Suppressor macrophage treated with lipopolysaccharide for 4 hours (primary cell): Measurements from ENCODE around the gene MROH7.

Experiments used
- DNase-seq: peaks from one replicate; pipeline ENCODE4 v3.0.0-alpha.2; 2020

MROH7 gene

DNA sequence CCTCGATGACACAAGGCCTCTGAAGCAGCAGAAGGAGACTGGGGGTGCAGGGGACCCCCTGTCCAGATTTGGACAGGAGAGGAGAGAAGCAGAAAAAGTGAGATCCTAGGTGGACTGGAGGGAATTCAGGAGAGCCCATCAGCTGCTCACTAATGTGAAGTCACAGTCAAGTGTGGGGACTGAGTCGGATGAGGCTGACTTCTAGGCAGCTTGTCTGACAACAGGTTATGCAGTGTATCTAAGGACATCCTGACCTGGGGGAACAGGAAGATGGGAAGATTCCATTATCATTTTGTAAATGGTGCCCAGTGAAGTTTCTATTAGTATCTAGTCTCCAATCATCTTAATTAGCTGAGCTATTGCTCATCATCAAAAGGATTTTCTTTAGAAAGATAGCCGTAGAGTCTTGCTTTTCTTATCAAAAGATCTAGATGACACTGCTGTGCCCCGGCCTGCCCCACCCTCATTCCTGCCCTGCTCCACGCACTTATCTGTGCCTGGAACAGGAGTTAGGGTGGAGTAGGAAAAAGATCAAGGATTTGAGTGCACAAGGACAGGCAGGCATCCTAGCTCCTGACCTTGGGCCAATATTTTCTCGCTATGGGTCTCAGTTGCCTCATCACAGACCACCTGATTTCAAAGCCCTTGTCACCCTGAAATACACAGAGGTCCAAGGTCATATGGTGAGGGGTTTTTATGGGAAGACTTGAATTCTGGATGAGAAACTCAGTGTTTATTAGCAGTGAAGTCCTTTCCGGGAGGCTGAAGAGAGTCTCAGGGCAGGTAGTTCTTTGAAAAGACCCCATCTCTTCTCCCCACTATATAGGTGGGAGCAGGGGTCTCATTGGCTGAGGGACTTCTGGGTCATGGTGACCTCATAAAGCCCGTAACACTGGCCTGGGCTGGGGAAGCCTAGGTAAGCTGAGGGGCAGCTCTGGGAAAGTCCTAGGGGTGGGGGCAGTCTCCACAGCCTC lies at the start of gene MROH7:
TSS of gene MROH7 (plus strand) at position 924 of the 974 bp plus-strand sequence. CDS start 11,141 bp downstream, outside the sequence.
- DNase-seq: no peak

DNA sequence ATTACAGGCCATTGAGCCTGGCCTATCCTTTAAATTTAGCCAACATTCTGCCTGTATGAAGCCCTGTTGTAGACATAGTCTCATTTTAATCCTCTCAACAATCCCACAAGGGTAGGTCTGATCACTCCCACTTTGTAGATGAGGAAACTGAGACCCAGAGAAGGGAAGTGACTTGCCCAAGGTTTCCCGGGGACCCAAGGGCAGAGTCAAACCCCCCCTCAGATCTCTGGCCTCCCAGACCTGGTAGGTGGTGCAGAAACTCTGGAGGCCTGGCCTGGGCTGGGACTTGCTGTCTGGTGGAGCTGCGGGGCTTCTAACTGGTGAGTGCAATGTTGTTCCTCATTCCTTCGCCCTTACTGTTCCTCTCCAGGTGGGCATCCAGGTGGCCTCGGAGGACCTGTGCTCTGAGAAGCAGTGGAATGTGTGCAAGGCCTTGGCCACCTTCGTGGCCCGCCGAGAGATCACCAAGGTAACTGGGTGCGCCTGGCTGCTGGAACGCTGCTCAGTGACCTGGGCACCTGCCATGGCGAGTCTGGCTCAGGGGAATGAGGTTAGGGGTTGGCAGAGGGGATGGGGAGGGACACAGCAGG lies 47.9 kb upstream of the MROH7 start:
- DNase-seq: no peak

DNA sequence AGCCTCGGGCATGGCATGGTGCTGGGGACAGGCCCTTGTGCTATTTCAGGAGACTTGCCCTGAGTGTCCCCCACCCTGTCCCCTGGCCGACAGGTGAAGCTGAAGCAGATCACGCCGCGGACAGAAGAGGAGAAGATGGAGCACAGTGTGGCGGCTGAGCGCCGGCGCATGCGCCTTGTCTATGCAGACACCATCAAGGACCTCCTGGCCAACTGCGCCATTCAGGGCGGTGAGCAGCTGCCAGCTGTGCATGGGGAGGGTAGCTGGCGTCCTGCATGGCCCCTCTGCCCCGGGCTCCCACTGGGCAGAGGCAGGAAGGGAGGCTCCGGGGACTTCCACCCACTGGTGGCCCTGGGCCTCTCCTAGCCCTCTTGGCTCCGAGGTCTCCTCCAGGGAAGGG lies 47.1 kb upstream of the MROH7 start:
- no peak for DNase-seq

DNA sequence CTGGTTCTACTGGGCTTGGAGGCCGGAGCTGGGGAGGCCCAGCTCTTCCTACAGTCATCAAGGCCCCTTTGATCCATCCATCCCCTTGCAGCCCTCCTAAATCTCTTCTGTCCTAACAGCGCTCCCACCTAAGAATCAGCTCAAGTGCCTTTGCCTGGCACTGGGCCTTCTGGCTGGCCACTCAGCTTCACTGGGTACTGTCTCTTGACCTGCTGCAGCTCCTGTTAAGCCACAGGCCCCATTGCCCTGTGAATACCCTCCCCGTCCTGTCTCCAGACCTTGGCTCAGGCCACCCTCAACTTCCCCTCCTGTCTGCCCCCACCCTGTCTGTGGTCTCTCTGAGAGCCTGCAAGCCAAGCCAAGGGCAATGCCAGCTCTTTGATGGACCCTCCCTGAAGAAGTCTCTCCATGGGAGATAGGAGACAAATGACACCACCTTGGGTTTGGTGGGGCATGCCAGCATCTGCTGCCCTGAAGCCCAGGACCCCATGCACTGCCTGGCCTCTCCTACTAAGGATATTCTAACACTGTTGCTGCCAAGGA lies 45.6 kb upstream of the MROH7 start:
- DNase-seq: no peak

GRCh38 chr1:54596756-54597155 lies 44.8 kb upstream of the MROH7 start:
- no peak for DNase-seq

- DNase-seq: no peak
Measured at GRCh38 chr1:54597455-54598030, 44.0 kb upstream of the MROH7 start.

- no peak for DNase-seq
Measured at GRCh38 chr1:54599211-54599823, 42.3 kb upstream of the MROH7 start.

GRCh38 chr1:54600947-54601721 lies 40.5 kb upstream of the MROH7 start:
- no peak for DNase-seq

GRCh38 chr1:54601730-54602129 lies 39.9 kb upstream of the MROH7 start:
- no peak for DNase-seq

GRCh38 chr1:54602554-54602953 lies 39.0 kb upstream of the MROH7 start:
- DNase-seq: no peak

DNA sequence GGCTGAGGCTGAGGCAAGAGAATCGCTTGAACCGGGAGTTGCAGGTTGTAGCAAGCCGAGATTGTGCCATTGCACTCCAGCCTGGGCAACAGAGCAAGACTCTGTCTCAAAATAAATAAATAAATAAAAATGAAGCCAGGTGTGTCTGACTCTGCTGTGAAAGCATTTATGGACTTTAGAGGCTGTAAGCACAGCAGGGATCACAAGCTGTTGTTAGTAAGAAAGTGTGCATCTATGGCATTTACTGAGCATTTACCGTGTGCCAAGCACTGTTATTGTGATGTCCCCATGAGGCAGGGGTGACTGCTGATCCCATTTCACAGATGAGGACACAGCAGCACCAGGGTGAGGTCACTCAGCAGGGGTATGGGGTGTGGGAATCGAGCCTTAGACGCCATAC lies 38.3 kb upstream of the MROH7 start:
- DNase-seq: no peak

DNA sequence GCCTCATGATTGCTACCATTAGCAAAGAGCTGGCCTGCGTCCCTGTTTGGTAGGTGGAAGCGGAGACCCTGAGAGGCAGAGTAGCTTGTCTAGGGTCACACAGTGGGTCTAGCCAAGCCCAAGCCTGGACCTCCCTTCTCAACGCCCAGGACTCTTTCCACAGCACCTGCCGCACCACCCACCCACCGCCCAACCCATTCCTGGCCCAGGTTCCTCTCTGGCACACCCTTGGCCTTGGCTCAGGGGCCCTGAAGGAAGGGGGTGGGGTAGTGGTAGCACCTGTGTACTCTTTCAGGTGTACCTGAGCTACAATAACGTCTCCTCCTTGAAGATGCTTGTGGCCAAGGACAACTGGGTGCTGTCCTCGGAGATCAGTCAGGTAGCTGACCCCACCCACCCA lies 37.5 kb upstream of the MROH7 start:
- no peak for DNase-seq

- no peak for DNase-seq
Measured at GRCh38 chr1:54604572-54605370, 36.8 kb upstream of the MROH7 start.

DNA sequence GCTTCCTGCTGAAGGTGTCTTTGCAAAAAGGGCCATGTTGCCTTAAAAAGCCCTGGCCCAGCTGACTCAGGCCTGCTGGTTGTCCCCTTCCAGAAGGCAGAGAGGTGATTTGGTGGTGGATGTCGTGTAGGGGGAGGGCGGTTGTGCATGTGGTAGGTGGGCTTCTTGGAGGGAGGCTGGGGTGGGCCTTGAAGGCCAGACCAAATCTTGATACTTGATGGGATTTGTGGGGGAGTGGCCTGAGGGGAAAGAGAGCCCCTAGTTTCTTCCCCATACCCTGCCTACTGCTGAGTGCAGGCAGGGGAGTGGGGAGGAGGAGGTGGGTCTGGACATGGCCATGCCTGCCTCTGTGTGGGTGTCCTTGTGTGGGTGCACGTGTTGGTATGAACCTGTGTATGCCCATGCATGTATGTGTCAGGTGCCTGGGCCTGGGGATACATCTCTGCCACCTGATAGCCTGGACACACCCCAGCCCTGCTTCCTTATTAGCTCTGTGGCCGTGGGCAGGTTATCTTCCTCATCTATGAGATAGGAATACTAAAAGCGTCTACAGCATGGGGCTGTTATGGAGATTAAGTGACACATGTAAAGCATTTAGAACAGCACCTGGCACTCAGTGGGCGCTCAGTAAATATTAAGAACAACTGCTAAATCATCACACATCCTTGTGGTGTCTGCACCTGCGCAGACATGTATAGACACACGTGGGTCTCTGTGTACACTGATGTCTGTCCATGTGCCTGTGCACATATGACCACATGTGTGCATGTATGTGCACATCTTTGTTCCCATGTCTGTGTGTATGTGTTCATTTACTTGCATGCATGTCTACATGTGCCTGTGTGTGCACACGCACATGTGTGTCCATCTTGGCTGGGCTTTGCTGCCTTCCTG lies 35.2 kb upstream of the MROH7 start:
- no peak for DNase-seq

GRCh38 chr1:54606990-54607325 lies 34.6 kb upstream of the MROH7 start:
- DNase-seq: no peak

DNA sequence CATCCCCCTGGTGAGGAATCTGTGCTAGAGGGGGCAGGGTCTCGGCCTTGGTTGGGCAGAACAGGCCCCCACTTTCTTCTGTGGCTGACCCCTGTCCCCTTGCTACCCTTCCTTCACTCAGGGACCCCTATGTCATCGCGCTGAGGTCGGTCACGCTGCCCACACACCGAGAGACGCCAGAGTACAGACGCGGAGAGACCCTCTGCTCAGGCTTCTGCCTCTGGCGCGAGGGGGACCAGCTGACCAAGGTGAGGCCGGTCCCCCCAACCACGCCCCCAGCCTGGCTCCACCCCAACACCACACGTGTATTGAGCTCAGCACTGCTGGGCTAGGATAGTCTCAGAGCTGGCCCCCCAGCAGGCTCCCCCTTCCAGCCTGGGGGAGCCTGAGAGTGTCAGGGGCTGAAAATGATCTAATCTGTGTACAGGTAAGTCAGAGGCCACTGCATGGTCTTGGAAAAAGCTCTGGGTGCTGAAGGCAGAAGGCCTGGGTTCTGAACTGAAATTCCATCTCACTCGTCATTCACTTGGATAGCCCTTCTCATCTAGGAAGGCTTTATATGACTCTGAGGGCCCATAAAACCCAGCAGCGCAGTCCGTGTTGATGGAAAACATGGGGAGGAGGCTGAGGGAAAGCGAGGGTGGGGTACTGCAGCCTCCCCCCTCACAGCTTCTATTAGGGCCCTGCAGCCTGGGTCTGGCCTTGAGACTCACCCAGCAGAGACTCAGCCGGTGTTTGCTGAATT lies 33.6 kb upstream of the MROH7 start:
- DNase-seq: no peak

DNA sequence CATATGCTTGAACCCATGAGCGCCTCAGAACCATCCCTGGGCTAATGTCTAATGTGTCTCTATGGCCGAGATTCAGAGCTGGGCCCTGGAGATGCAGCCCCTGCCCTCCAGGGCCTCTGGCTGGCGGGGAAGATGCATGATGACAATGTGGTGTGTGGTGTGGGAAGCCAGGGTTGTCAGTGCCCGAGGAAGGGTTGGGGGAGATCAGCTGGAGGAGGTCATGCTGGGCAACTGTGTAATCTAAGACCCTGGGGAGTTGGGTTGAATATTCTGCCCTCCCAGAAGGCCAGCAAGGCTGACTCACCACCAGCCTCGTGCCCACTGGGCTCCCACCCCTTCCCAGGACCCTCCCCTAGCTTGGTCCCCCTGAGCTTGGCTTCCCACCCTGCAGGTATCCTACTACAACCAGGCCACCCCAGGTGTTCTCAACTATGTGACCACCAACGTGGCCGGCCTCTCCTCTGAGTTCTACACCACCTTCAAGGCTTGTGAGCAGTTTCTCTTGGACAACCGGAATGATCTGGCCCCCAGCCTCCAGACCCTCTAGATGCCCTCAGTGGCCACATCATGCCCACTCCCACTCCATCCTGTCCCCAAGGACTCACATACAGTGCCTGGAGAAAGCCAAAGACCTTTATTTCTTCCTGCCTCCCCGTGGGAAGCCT lies 32.9 kb upstream of the MROH7 start:
- no peak for DNase-seq

- DNase-seq: no peak
Measured at GRCh38 chr1:54609301-54609921, 32.2 kb upstream of the MROH7 start.

- DNase-seq: no peak
Measured at GRCh38 chr1:54610048-54610447, 31.5 kb upstream of the MROH7 start.
